HG03139 (cell line): ENCODE measurements around the gene PARD6B.

ENCODE experiments used
- ATAC-seq: cut with Tn5 transposase; IDR thresholded peaks from one replicate; pipeline ENCODE4 v1.9.1; 2021; ENCODE audit not compliant: unreplicated experiment

Gene PARD6B

DNA sequence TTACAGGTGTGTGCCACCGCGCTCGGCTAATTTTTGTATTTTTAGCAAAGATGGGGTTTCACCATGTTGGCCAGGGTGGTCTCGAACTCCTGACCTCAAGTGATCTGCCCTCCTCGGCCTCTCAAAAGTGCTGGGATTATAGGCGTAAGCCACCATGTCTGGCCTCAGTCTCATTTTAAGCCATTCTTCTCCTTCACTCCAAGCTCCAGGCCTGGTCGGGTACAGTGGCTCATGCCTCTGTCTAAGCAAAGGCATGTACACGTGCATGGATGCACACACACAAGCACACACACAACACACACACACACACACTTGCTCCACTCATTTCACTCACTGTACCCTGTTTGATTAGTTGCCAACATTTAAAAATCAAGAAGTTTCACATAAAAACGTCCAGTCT lies 7.7 kb upstream of the PARD6B start:
- no peak for ATAC-seq

GRCh38 chr20:50724112-50724725 lies 7.2 kb upstream of the PARD6B start:
- ATAC-seq, result no peak

- no peak for ATAC-seq
Measured at GRCh38 chr20:50724851-50725723, 6.3 kb upstream of the PARD6B start.

- ATAC-seq, result no peak
Measured at GRCh38 chr20:50725724-50726005, 5.7 kb upstream of the PARD6B start.

- no peak for ATAC-seq
Measured at GRCh38 chr20:50726955-50727791, 4.2 kb upstream of the PARD6B start.

GRCh38 chr20:50727792-50728485 lies 3.4 kb upstream of the PARD6B start:
- no peak for ATAC-seq

GRCh38 chr20:50728486-50728980 lies 2.8 kb upstream of the PARD6B start:
- no peak for ATAC-seq

GRCh38 chr20:50728981-50729874 lies 2.2 kb upstream of the PARD6B start:
- ATAC-seq, result no peak

- no peak for ATAC-seq
Measured at GRCh38 chr20:50729901-50730764, 1.2 kb upstream of the PARD6B start.

GRCh38 chr20:50730765-50731054 lies 670 bp upstream of the PARD6B start:
- no peak for ATAC-seq

- ATAC-seq, result no peak
Measured at GRCh38 chr20:50731930-50732690, 730 bp downstream of the PARD6B start.

GRCh38 chr20:50733644-50734349 lies 2.4 kb downstream of the PARD6B start:
- no peak for ATAC-seq

- ATAC-seq, result no peak
Measured at GRCh38 chr20:50734730-50735679, 3.6 kb downstream of the PARD6B start.

- ATAC-seq, result no peak
Measured at GRCh38 chr20:50735813-50736212, 4.4 kb downstream of the PARD6B start.

- ATAC-seq, result no peak
Measured at GRCh38 chr20:50737352-50737751, 6.0 kb downstream of the PARD6B start.

- ATAC-seq, result no peak
Measured at GRCh38 chr20:50743087-50743486, 11.7 kb downstream of the PARD6B start.
